H1 (cell line): Measurements from ENCODE around the gene PIK3R5. TPM values are rescaled to one million over a fixed set of nuclear protein-coding genes. Genes with fewer than 3 reads are reported as not detected.

ENCODE experiments used
- BACH1 ChIP-seq: IDR thresholded peaks from 2 replicates; pipeline ENCODE4 v1.6.1; 2012; ENCODE audit warnings: low read length, improper control_type of control experiment
- E2F6 ChIP-seq: IDR thresholded peaks from 2 replicates; pipeline ENCODE4 v1.6.1; 2012; ENCODE audit warnings: inconsistent platforms
- KDM1A ChIP-seq: fragments of 200-600, 300-600 bp; sonication (generic); IDR thresholded peaks from 2 replicates; pipeline ENCODE4 v1.7.1; 2016; ENCODE audit warnings: mild to moderate bottlenecking, low read length, borderline replicate concordance
- KDM4A ChIP-seq: IDR thresholded peaks from one replicate; pipeline ENCODE4 v1.7.1; 2012; ENCODE audit warnings: low read depth, mild to moderate bottlenecking, moderate library complexity, low read length, inconsistent platforms; ENCODE audit not compliant: severe bottlenecking
- POLR2A ChIP-seq, 2 experiments: IDR thresholded peaks; 1 replicate in 1 of 2; 2 replicates in 1 of 2; pipeline ENCODE4 v1.6.1; 2011; ENCODE audit warnings: low read depth in 2 of 2, low read length in 2 of 2, mild to moderate bottlenecking in 2 of 2; ENCODE audit errors: control extremely low read depth in 1 of 2
- SAP30 ChIP-seq: fragments of 300-600 bp; sonication (generic); IDR thresholded peaks from 2 replicates; pipeline ENCODE4 v1.7.1; 2012; ENCODE audit warnings: low read length, moderate library complexity, mild to moderate bottlenecking, inconsistent platforms; ENCODE audit not compliant: insufficient read depth, insufficient replicate concordance
- polyA plus RNA-seq, 7 experiments: library from polyadenylated mRNA; depleted of rRNA in 3 of 7; stranded (reverse) in 5 of 7; unstranded in 2 of 7; fragments of >200 nt in 5 of 7; fragments of 200-250 nt in 2 of 7; gene quantifications; 1 replicate in 5 of 7; 2 replicates in 1 of 7; 4 replicates in 1 of 7; pipeline versions ENCODE4 v1.2.1 to v1.2.3, GENCODE V29; 2011 to 2013; ENCODE audit warnings: missing spikeins in 2 of 7, mixed read lengths in 2 of 7
- total RNA-seq: library from RNA; stranded (reverse); fragmentation: NEBNext Ultra II Directional; extraction: Animal tissue kit (Norgen Biotek cat#: 25700); gene quantifications from 2 replicates; pipeline ENCODE4 v1.2.1, GENCODE V29; 2021
- TF ChIP-seq, protein P1 (sequence below): fragments of 300-600 bp; sonication (generic); IDR thresholded peaks from 2 replicates; pipeline ENCODE4 v1.7.1; 2012; ENCODE audit warnings: low read length, moderate library complexity, mild to moderate bottlenecking, inconsistent platforms; ENCODE audit not compliant: insufficient replicate concordance
- TF ChIP-seq, protein P2 (sequence below): IDR thresholded peaks from 2 replicates; pipeline ENCODE4 v1.6.1; 2012; ENCODE audit warnings: inconsistent platforms

Gene PIK3R5
- total and polyA plus RNA-seq, 2 of the 8 experiments (the other 6 are each of a cell fraction or from before 2014, with no cell fraction given), result 2.7 to 4.3 TPM

DNA sequence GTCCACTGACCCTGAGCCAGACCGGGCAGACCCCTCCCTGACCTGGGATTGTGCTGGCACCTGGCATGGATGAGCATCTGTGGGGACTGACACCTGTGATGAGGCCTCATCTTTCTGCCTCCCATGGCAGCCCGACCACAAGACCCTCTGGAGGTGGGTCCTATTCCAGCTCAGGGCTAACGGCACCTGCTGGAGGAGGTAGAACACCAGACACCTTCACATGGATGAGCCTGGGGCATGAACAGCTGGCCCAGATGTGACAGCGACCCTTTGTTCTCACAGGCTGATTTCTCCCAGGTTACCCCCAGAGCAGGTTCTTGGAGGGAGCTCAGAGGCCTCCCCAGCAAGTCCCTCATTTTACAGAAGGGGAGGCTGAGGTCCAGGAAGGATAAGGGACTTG lies 51.6 kb downstream of the PIK3R5 start (continued):
- TF ChIP-seq, protein P1, sequence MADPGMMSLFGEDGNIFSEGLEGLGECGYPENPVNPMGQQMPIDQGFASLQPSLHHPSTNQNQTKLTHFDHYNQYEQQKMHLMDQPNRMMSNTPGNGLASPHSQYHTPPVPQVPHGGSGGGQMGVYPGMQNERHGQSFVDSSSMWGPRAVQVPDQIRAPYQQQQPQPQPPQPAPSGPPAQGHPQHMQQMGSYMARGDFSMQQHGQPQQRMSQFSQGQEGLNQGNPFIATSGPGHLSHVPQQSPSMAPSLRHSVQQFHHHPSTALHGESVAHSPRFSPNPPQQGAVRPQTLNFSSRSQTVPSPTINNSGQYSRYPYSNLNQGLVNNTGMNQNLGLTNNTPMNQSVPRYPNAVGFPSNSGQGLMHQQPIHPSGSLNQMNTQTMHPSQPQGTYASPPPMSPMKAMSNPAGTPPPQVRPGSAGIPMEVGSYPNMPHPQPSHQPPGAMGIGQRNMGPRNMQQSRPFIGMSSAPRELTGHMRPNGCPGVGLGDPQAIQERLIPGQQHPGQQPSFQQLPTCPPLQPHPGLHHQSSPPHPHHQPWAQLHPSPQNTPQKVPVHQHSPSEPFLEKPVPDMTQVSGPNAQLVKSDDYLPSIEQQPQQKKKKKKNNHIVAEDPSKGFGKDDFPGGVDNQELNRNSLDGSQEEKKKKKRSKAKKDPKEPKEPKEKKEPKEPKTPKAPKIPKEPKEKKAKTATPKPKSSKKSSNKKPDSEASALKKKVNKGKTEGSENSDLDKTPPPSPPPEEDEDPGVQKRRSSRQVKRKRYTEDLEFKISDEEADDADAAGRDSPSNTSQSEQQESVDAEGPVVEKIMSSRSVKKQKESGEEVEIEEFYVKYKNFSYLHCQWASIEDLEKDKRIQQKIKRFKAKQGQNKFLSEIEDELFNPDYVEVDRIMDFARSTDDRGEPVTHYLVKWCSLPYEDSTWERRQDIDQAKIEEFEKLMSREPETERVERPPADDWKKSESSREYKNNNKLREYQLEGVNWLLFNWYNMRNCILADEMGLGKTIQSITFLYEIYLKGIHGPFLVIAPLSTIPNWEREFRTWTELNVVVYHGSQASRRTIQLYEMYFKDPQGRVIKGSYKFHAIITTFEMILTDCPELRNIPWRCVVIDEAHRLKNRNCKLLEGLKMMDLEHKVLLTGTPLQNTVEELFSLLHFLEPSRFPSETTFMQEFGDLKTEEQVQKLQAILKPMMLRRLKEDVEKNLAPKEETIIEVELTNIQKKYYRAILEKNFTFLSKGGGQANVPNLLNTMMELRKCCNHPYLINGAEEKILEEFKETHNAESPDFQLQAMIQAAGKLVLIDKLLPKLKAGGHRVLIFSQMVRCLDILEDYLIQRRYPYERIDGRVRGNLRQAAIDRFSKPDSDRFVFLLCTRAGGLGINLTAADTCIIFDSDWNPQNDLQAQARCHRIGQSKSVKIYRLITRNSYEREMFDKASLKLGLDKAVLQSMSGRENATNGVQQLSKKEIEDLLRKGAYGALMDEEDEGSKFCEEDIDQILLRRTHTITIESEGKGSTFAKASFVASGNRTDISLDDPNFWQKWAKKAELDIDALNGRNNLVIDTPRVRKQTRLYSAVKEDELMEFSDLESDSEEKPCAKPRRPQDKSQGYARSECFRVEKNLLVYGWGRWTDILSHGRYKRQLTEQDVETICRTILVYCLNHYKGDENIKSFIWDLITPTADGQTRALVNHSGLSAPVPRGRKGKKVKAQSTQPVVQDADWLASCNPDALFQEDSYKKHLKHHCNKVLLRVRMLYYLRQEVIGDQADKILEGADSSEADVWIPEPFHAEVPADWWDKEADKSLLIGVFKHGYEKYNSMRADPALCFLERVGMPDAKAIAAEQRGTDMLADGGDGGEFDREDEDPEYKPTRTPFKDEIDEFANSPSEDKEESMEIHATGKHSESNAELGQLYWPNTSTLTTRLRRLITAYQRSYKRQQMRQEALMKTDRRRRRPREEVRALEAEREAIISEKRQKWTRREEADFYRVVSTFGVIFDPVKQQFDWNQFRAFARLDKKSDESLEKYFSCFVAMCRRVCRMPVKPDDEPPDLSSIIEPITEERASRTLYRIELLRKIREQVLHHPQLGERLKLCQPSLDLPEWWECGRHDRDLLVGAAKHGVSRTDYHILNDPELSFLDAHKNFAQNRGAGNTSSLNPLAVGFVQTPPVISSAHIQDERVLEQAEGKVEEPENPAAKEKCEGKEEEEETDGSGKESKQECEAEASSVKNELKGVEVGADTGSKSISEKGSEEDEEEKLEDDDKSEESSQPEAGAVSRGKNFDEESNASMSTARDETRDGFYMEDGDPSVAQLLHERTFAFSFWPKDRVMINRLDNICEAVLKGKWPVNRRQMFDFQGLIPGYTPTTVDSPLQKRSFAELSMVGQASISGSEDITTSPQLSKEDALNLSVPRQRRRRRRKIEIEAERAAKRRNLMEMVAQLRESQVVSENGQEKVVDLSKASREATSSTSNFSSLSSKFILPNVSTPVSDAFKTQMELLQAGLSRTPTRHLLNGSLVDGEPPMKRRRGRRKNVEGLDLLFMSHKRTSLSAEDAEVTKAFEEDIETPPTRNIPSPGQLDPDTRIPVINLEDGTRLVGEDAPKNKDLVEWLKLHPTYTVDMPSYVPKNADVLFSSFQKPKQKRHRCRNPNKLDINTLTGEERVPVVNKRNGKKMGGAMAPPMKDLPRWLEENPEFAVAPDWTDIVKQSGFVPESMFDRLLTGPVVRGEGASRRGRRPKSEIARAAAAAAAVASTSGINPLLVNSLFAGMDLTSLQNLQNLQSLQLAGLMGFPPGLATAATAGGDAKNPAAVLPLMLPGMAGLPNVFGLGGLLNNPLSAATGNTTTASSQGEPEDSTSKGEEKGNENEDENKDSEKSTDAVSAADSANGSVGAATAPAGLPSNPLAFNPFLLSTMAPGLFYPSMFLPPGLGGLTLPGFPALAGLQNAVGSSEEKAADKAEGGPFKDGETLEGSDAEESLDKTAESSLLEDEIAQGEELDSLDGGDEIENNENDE, result no peak
- TF ChIP-seq E2F6, result no peak
- TF ChIP-seq KDM1A, result no peak
- no peak for TF ChIP-seq SAP30
- no peak for TF ChIP-seq POLR2A (IDR thresholded peaks at IDR 0.05; ENCODE audit: control extremely low read depth in 1 of 2, low read depth in 2 of 2, low read length in 2 of 2)
- no peak for TF ChIP-seq KDM4A
- no peak for TF ChIP-seq BACH1
- TF ChIP-seq, protein P2, sequence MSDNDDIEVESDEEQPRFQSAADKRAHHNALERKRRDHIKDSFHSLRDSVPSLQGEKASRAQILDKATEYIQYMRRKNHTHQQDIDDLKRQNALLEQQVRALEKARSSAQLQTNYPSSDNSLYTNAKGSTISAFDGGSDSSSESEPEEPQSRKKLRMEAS, result no peak
